ENCODE measurements around the gene CD247.

- TF ChIP-seq, protein P1, sequence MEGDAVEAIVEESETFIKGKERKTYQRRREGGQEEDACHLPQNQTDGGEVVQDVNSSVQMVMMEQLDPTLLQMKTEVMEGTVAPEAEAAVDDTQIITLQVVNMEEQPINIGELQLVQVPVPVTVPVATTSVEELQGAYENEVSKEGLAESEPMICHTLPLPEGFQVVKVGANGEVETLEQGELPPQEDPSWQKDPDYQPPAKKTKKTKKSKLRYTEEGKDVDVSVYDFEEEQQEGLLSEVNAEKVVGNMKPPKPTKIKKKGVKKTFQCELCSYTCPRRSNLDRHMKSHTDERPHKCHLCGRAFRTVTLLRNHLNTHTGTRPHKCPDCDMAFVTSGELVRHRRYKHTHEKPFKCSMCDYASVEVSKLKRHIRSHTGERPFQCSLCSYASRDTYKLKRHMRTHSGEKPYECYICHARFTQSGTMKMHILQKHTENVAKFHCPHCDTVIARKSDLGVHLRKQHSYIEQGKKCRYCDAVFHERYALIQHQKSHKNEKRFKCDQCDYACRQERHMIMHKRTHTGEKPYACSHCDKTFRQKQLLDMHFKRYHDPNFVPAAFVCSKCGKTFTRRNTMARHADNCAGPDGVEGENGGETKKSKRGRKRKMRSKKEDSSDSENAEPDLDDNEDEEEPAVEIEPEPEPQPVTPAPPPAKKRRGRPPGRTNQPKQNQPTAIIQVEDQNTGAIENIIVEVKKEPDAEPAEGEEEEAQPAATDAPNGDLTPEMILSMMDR (conservative IDR thresholded peaks at IDR 0.05; ENCODE audit: low read depth, low read length), result no peak
- TF ChIP-seq EZH2 (IDR thresholded peaks at IDR 0.05; ENCODE audit: borderline replicate concordance, low read depth, low read length, poor library complexity, severe bottlenecking), result no peak
Observed at GRCh38 chr1:167443757-167444156, 74.6 kb downstream of the CD247 start.
